Heart right ventricle (tissue), 16 donors: Measurements from ENCODE around the gene AHNAK2. TPM values are rescaled to one million over a fixed set of nuclear protein-coding genes. Genes with fewer than 3 reads are reported as not detected.
A peak's percentile ranks its signal among the peaks of the same experiment; 100 is the strongest.
"Not testable (repeated sequence)": the region's sequence is repeated elsewhere in the genome, so short reads cannot be mapped to it uniquely, and the experiment has no call there.

ENCODE experiments used
- ATAC-seq, 8 donors: fragments of 200-7000 bp; cut with Tn5 transposase; one replicate each; pipeline ENCODE4 v1.9.1; 2020; ENCODE audit warnings: mild to moderate bottlenecking in 8 of 8, moderate library complexity in 8 of 8, moderate number of reproducible peaks in 1 of 8
- DNase-seq, 2 donors: peaks; one replicate each; pipeline ENCODE4 v3.0.0-alpha.2; 2020
- H3K27ac ChIP-seq, 10 donors: fragments of 200-600 bp; sonication (generic) in 2 of 10; one replicate each; pipeline versions ENCODE4 v1.5.0 to v1.8.0; 2020 to 2022; ENCODE audit warnings: mild to moderate bottlenecking in 3 of 10
- H3K27me3 ChIP-seq, 7 donors: fragments of 200-600 bp; one replicate each; pipeline ENCODE4 v1.8.0; 2021 to 2022; ENCODE audit warnings: mild to moderate bottlenecking in 2 of 7
- H3K36me3 ChIP-seq, 9 donors: fragments of 200-600 bp; sonication (generic) in 1 of 9; one replicate each; pipeline versions ENCODE4 v1.5.0 to v1.8.0; 2020 to 2022; ENCODE audit warnings: mild to moderate bottlenecking in 2 of 9
- H3K4me1 ChIP-seq, 9 donors: fragments of 200-600 bp; sonication (generic) in 1 of 9; one replicate each; pipeline versions ENCODE4 v1.5.0 to v1.8.0; 2020 to 2022; ENCODE audit warnings: mild to moderate bottlenecking in 4 of 9
- H3K4me3 ChIP-seq, 10 donors: fragments of 200-600 bp; sonication (generic) in 2 of 10; one replicate each; pipeline versions ENCODE4 v1.5.0 to v1.8.0; 2020 to 2022; ENCODE audit warnings: mild to moderate bottlenecking in 7 of 10, moderate library complexity in 2 of 10
- H3K9me3 ChIP-seq, 11 donors: fragments of 200-600 bp in 10 of 11; sonication (generic) in 2 of 11; one replicate each; pipeline versions ENCODE4 v1.5.0 to v1.8.0; 2013 to 2022; ENCODE audit warnings: mild to moderate bottlenecking in 2 of 11, control low read depth in 1 of 11, moderate library complexity in 1 of 11
- CTCF ChIP-seq, 9 donors: fragments of 200-600 bp; sonication (generic) in 2 of 9; IDR thresholded peaks; one replicate each; pipeline versions ENCODE4 v1.5.0 to v1.8.0; 2021 to 2022; ENCODE audit warnings: antibody characterized with exemption in 9 of 9, mild to moderate bottlenecking in 5 of 9, moderate library complexity in 1 of 9
- WGBS, 2 donors: extraction: QIAGEN DNeasy Blood & Tissue Kit; methylation state at CpG; one replicate each; pipeline ENCODE4 v1.1.7; 2013; ENCODE audit warnings: inconsistent platforms in 1 of 2; 5-methylcytosine and 5-hydroxymethylcytosine counted together
- intact Hi-C, 10 donors: fragments of 100-400 bp; cut with DNase I; formaldehyde crosslinking; loops; one replicate each; pipeline versions ENCODE4 v1.11.1 to v1.14.2; 2022
- long read RNA-seq, 3 donors: library from polyadenylated mRNA; unstranded; transcript quantifications; one replicate each; pipeline ENCODE4 v2.0.0, GENCODE V29; 2020 to 2021
- polyA plus RNA-seq, 2 donors: library from polyadenylated mRNA; stranded (reverse); fragments of 200-250 nt; gene quantifications; one replicate each; pipeline ENCODE4 v1.2.3, GENCODE V29; 2013
- total RNA-seq, 10 donors: library from RNA; stranded (reverse); fragmentation: NEBNext Ultra II Directional in 3 of 10; extraction: Animal tissue kit (Norgen Biotek cat#: 25700) in 3 of 10; gene quantifications; one replicate each; pipeline versions ENCODE4 v1.2.1 to v1.2.4, GENCODE V29; 2021 to 2023
- donor health status: Arrhythmogenic right ventricular cardiomyopathy.
- donor health status: ischemic (EF 13 %, LVEDD 7.1; RV severe dilation, severe dysfunction).
- donor health status: healthy with polysubstance abuse.
- donor health status: DM: no; HTN: yes; CAD: no.
- donor health status: DM: no; HTN: no; CAD: no.
- donor health status: ischemic (EF 25% LVEDD 6.9; RV normal size, moderate dysfunction).
- donor health status: ischemic (EF 25% LVEDD 5.7; RV mildly dilated, moderate dysfunction).
- donor health status: healthy.
- donor health status: DM: yes; HTN: yes; CAD: no.
- donor health status: Ischemic cardiomyopathy.
- donor health status: ischemic (EF 35%, LVEDD 5.7; RV mildly dilated, moderate dysfunction).
- donor health status: nonischemic (EF 11% LVEDD 7.7; RV severe dilation, severe dysfunction).
- donor health status: DM: yes; HTN: yes; CAD: no.
- donor health status: PGD.
- donor health status: ischemic (EF 29% LVEDD 5.4; RV normal size, mild dysfunction).
- donor health status: nonischemic (EF 23%, LVEDD 6.1; RV moderate dilation, normal function).

AHNAK2 gene
- total RNA-seq: 10 to 100 TPM in 1 of 10 donors, 1 to 10 TPM in 9; 1.1 to 29.5 (median 2.6) TPM
- polyA plus RNA-seq: 1 to 10 TPM; 3.5 to 4.0 TPM
- long read RNA-seq, donor 1, partial matches to known transcripts: 0 of 1 reads
- long read RNA-seq, donor 1, other reads (novel, unspliced or antisense): 1 of 1 reads
- long read RNA-seq, donor 2: 0 reads
- long read RNA-seq, donor 3, partial matches to known transcripts: 0 of 4 reads
- long read RNA-seq, donor 3, other reads (novel, unspliced or antisense): 4 of 4 reads

- DNase-seq: peak; percentile 62 to 81
- ATAC-seq: peak; percentile 32 to 77 (median 64)
- H3K4me1 ChIP-seq: peaks cover 12 to 64% (median 49%) of the 10 kb centered on the region in 9 donors
- intact Hi-C loops: loop anchor here in 8 of 10 donors (2.0 to 10.0 kb wide), 10 partner anchors 43 to 377 kb away; partner anchors contain the start of gene CDCA4 (in 2 of the 8)
- no peaks in the 10 kb centered on the region for H3K36me3 ChIP-seq
- 3% methylated on average over 73 to 98 of the region's 111 CpGs for WGBS, 2 donors
- TF ChIP-seq CTCF (IDR thresholded peaks at IDR 0.05): no peak
- no peak within 1 kb of the TSS for H3K27ac ChIP-seq
- H3K27me3 ChIP-seq: peaks cover 0 to 38% (median 13%) of the 10 kb centered on the region in 7 donors
- H3K9me3 ChIP-seq: no peaks in the 10 kb centered on the region
- H3K4me3 ChIP-seq: peak within 1 kb of the TSS in 9 of 10 donors; percentile 47 to 60 (median 53)
These were observed at the start of gene AHNAK2 for GRCh38 chr14:104977681-104978653. AHNAK2 (minus strand) TSS chr14:104978374; CDS start chr14:104978237, 137 bp downstream.

- H3K4me3 ChIP-seq, H3K9me3 ChIP-seq, H3K27me3 ChIP-seq, ATAC-seq, H3K36me3 ChIP-seq, H3K27ac ChIP-seq, DNase-seq, intact Hi-C loops: not testable (repeated sequence)
- WGBS, 2 donors: 71 to 81% methylated on average over 4 of the region's 4 CpGs
- H3K4me1 ChIP-seq: peaks cover 0 to 50% (median 0%) of the 10 kb centered on the region in 9 donors
These were observed 49.5 kb upstream of the AHNAK2 start for GRCh38 chr14:105027718-105028117.

- no peaks in the 10 kb centered on the region for H3K9me3 ChIP-seq
- DNase-seq (no peak), ATAC-seq (no peak)
- no peaks in the 10 kb centered on the region for H3K36me3 ChIP-seq
- H3K4me1 ChIP-seq: peaks cover under 1 to 57% (median 4%) of the 10 kb centered on the region in 9 donors
- peak overlapping the region in 1 of 10 donors; percentile 77 for H3K27ac ChIP-seq
- intact Hi-C loops: no loop called here
- no peak for TF ChIP-seq CTCF (IDR thresholded peaks at IDR 0.05)
- H3K27me3 ChIP-seq: peaks cover 0 to 3% (median 0%) of the 10 kb centered on the region in 7 donors
- 13 to 21% methylated on average over 1 of the region's 1 CpG for WGBS, 2 donors
- no peak overlapping the region for H3K4me3 ChIP-seq
These were observed 48.8 kb upstream of the AHNAK2 start for GRCh38 chr14:105026802-105027563.

GRCh38 chr14:105026033-105026785 lies 48.0 kb upstream of the AHNAK2 start:
- no peaks in the 10 kb centered on the region for H3K36me3 ChIP-seq
- no peak for TF ChIP-seq CTCF (IDR thresholded peaks at IDR 0.05)
- no peak for DNase-seq
- intact Hi-C loops: no loop called here
- peak overlapping the region in 1 of 10 donors; percentile 77 for H3K27ac ChIP-seq
- ATAC-seq: no peak
- 91 to 94% methylated on average over 16 of the region's 16 CpGs for WGBS, 2 donors
- H3K4me1 ChIP-seq: peaks cover 3 to 64% (median 10%) of the 10 kb centered on the region in 9 donors
- H3K9me3 ChIP-seq: no peaks in the 10 kb centered on the region
- peaks cover 0 to 3% (median 0%) of the 10 kb centered on the region in 7 donors for H3K27me3 ChIP-seq
- H3K4me3 ChIP-seq: no peak overlapping the region
